Upper lobe of left lung (tissue), 4 donors: ENCODE data around the gene ZNF138.

Experiments used
- CTCF ChIP-seq, 6 experiments: fragments of 450-650 bp in 4 of 6; fragments of 200-600 bp in 2 of 6; sonication (generic) in 2 of 6; IDR thresholded peaks; one replicate each; pipeline ENCODE4 v1.5.1; 2016 to 2019; ENCODE audit warnings: antibody characterized with exemption in 6 of 6
- EP300 ChIP-seq, 4 donors: sonication (generic); formaldehyde crosslinking; IDR thresholded peaks; one replicate each; pipeline ENCODE4 v1.5.1; 2017; ENCODE audit warnings: antibody characterized with exemption in 4 of 4, control low read depth in 2 of 4
- POLR2A ChIP-seq, 4 donors: fragments of 450-650 bp; IDR thresholded peaks; one replicate each; pipeline ENCODE4 v1.5.1; 2016 to 2017; ENCODE audit warnings: antibody characterized with exemption in 4 of 4, mild to moderate bottlenecking in 2 of 4
- POLR2AphosphoS5 ChIP-seq, 2 donors: sonication (generic); formaldehyde crosslinking; IDR thresholded peaks; one replicate each; pipeline ENCODE4 v1.5.1; 2017; ENCODE audit warnings: antibody characterized with exemption in 2 of 2

GRCh38 chr7:64832136-64832535, 37.9 kb downstream of the ZNF138 start:
- TF ChIP-seq CTCF (IDR thresholded peaks at IDR 0.05) (no peak), EP300 (IDR thresholded peaks at IDR 0.05) (no peak), POLR2A (IDR thresholded peaks at IDR 0.05) (no peak), POLR2AphosphoS5 (IDR thresholded peaks at IDR 0.05) (no peak)
